OCI-LY7 (cell line): ENCODE data around the gene BTBD2.

ENCODE experiments used
- EZH2phosphoT487 ChIP-seq: fragments of 200-600 bp; sonication (generic); IDR thresholded peaks from 2 replicates; pipeline ENCODE4 v1.6.1; 2018; ENCODE audit warnings: low read depth, borderline replicate concordance, mild to moderate bottlenecking, mixed run types, antibody characterized with exemption, low read length, moderate library complexity, mixed read lengths
- TF ChIP-seq, protein P1 (sequence below): fragments of 200-600 bp; sonication (generic); conservative IDR thresholded peaks from 2 replicates; pipeline ENCODE4 v1.5.1; 2014; ENCODE audit warnings: mild to moderate bottlenecking, antibody characterized with exemption, low read length, moderate library complexity, mixed read lengths

DNA sequence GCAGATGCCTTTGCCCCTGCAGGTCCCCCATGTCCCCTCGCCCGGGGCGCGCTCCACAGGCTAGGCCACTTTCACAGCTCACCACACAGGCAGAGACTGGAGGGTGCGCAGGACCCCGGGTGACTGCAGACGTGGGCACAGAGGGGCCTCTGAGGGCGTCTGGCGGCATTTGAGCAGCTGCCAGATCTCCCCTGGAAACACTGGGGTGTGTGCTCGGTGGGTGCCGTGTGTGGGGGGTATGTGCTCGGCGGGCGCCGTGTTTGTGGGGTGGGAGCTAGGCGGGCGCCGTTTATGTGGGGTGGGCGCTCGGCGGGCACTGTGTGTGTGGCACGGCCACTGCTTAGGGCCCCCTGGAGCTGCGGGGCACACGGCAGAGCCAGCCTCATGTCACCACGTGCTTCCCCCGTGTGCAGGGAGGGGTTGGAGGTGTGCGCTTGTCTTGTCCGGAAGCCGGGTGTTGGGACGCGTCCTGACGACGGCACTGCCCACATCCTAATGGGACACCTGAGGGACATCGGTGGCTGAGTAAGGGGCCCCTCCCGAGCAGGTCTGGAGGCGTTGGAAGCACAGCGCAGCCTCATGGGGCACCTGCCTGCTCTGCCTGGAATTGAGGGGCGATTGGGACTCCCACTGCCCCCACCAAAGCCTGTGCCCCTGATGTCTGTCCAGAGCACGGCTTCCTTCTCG is 57.8 kb downstream of the BTBD2 start:
- TF ChIP-seq, protein P1, sequence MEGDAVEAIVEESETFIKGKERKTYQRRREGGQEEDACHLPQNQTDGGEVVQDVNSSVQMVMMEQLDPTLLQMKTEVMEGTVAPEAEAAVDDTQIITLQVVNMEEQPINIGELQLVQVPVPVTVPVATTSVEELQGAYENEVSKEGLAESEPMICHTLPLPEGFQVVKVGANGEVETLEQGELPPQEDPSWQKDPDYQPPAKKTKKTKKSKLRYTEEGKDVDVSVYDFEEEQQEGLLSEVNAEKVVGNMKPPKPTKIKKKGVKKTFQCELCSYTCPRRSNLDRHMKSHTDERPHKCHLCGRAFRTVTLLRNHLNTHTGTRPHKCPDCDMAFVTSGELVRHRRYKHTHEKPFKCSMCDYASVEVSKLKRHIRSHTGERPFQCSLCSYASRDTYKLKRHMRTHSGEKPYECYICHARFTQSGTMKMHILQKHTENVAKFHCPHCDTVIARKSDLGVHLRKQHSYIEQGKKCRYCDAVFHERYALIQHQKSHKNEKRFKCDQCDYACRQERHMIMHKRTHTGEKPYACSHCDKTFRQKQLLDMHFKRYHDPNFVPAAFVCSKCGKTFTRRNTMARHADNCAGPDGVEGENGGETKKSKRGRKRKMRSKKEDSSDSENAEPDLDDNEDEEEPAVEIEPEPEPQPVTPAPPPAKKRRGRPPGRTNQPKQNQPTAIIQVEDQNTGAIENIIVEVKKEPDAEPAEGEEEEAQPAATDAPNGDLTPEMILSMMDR = no peak
- no peak for TF ChIP-seq EZH2phosphoT487
